Measurements from ENCODE around the gene GALNT18.
A peak's percentile ranks its signal among the peaks of the same experiment; 100 is the strongest.

Gene GALNT18

GRCh38 chr11:11525283-11525682, 96.5 kb downstream of the GALNT18 start:
- no peak for DNase-seq (ENCODE audit: low spot score)

DNA sequence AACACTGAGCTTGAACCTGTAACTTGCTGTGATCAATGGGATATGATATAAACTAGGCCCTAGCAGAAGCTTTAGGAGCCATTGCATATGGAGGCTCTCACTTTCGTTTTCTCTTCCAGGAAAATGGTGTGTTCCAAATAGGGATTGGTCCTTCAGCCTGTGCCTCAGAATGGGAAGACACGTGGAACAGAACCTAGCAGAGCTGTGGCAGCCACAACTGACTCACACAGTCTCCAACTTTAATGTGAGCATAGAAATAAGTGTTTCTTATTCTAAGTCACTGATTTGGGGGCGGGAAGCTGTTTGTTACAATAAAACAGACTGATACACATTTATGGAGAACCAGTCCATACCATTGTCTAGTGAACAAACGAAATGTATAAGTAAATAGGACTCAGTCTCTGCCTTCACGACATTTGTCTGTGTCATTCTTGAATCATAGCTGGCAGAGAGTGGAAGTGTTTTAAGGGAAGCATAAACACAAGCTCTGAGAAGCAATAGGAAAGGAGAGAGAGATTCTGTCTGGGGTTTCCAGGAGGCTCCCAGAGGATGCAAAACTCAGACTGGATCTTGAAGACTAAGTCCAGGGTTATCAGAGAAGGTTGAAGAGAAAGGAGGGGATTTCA, 97.3 kb downstream of the GALNT18 start:
- DNase-seq (ENCODE audit: low spot score), result no peak

DNA sequence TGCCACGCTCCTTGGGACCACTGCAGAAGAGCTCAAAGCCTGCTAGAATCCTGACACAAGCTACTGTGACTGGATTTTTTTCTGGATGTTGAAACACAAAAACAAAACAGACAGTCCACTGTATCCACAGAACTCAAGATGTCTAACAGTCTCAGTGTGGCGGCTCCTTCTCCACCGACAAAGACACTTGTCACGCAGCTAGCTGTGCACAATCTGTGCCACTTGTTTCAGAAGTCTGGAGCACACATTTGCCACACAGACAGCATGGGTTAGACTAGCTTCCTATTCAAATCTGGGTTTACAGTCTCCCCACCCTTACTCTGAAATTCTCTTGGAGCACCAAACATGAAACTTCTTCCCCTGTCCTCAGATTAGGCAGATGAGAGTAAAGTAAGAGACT, 99.2 kb downstream of the GALNT18 start:
- no peak for DNase-seq (ENCODE audit: low spot score)

- no peak for DNase-seq (ENCODE audit: low spot score)
Measured at GRCh38 chr11:11521306-11522002, 100.4 kb downstream of the GALNT18 start.

GRCh38 chr11:11520231-11521015, 101.4 kb downstream of the GALNT18 start:
- peak; percentile 25 for DNase-seq (ENCODE audit: low spot score)

DNA sequence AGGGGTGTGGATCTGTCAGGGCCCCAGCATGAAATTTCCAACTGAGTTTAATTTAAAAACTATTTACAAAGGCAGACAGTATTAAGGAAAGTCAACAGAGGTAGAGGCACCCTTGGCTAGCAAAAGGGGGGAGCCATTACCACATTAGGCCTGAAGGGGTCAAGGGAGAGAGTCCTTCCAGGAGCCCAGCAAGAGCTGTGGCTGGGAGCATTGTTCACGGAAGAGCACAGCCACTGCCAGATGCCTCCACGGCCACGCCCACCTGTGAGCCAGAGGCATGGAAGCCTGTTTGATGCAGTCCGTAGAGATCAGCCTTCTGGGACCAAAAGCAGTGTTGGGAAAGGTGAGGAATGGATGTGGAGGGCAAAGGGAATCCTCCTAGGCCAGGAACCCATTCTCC, 102.6 kb downstream of the GALNT18 start:
- peak; percentile 51 for DNase-seq (ENCODE audit: low spot score)

DNA sequence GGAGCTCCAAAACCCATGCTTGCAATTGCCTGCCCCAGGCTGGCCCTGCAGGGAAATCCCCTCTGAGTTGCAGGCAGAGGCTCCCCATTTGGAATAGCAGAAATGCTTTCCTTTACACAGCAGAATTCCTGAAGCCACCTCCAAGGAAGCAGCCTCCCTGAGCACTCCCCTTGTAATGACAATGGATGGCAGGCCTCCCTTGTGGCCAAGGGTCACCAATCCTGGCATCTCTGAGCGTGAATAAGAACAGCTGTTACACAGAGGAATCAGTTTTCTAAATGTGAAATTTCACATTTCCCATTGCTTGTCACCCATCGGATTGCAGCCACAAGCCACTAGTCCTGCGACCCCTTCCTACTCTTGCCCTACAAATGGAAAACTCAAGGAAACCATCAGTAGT, 107.6 kb downstream of the GALNT18 start:
- DNase-seq (ENCODE audit: low spot score), result peak; percentile 41

DNA sequence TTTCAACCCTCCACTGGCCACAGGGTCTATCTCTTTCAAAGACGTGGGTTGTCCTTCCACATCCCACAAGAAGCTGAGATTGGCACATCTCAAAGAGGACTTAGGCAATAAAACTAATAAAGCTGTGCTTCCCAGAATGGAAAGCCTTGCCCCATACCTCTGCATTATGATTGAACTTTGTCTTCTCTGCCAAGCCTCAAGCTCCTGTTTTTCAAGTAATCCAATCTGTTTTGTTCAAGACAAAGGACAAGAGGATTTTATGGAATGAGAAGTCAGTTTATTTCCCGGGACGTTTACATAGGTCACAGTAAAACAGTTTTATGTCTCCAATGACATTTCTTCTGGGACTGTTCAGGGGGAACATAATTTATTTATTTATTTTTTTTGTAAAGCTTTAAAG, 108.4 kb downstream of the GALNT18 start:
- no peak for DNase-seq (ENCODE audit: low spot score)

GRCh38 chr11:11512929-11513328, 108.9 kb downstream of the GALNT18 start:
- DNase-seq (ENCODE audit: low spot score), result no peak

DNA sequence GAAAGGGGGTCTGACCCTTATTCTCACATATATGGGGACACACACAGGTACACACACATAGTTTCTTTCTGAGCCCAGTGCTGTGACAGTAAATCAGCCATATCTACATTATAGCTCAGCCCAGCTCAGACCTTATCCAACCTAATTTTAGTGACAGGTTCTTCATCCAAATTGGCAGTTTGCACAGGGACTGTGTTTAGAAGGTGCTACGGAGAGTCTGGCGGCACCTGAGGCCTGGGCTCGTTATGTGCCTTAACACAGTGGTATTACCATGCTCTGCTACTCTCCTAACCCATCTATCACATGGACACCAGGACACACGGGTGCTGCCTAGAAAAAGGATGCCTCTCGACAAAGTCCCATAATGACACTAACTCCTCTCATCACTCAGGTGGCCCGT, 109.3 kb downstream of the GALNT18 start:
- DNase-seq (ENCODE audit: low spot score), result no peak

GRCh38 chr11:11512090-11512489, 109.7 kb downstream of the GALNT18 start:
- DNase-seq (ENCODE audit: low spot score), result no peak

- DNase-seq (ENCODE audit: low spot score), result peak; percentile 53
Measured at GRCh38 chr11:11510939-11511338, 110.9 kb downstream of the GALNT18 start.

DNA sequence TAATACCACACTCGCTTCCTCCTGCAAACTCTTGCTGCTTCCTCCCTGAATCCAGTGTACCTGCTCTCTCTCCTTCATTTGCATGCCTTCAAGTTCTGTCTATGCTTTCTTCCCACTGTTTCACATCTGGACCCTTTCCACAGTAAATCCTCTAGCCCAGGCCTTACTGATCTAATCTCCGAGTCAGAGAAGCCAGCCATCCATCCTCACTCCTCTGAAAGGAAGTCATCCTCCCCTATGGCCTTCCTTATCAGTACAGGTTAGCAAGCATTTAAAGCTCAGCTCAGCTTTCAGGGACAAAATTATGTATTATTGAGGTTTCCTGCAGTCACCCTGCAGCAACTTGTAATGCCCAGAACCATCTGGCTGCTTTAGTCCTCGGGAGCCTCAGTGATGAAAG, 116.1 kb downstream of the GALNT18 start:
- DNase-seq (ENCODE audit: low spot score), result no peak

DNA sequence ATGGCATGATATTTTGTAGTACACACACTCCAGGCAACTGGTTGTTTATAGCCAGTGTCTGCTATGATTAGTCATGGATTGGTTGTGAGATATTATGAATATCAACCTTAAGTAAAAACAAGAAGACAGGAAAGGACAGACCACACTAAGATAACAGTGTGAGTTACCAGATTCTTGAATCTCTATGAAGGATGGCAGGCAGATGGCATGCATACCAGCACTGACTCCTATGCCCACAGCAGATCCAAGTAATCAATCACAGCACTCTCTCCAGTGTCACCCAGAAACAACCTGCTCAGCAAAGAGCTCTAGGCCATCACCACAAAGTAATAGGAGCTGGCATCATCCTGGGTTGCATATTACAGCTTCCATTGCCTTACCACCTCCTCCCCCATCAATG, 116.6 kb downstream of the GALNT18 start:
- DNase-seq (ENCODE audit: low spot score), result no peak

- no peak for DNase-seq (ENCODE audit: low spot score)
Measured at GRCh38 chr11:11504071-11504470, 117.7 kb downstream of the GALNT18 start.

DNA sequence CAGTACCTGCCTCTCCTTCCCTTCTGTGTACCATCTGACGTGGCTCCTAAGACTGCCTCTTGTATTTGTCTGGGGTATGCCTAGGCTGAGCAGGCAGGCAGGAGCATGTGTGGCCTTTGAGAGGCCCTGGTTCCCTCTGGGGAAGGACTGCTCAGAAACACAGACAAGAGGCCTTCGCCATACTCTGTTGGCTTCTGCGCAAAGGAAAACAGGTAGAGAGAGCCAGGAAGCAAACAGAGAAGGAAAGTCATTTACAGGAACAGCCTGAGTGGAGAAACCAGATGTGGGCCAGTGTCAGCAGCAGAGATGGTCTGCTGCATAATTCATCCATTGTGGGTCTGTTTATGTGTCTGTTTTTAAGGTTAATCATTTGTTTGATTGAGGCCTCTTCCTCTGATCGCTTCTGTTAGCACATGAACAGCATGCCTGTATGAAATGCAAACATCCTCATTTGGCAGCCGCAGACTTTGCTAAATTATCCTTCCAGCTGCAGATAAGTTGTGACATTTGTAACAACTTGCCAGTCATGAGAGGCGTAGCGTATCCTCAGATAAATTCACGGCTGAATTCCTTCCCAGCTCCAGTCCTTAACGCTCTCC, 119.4 kb downstream of the GALNT18 start:
- DNase-seq (ENCODE audit: low spot score), result no peak

- no peak for DNase-seq (ENCODE audit: low spot score)
Measured at GRCh38 chr11:11501546-11502262, 120.1 kb downstream of the GALNT18 start.

DNA sequence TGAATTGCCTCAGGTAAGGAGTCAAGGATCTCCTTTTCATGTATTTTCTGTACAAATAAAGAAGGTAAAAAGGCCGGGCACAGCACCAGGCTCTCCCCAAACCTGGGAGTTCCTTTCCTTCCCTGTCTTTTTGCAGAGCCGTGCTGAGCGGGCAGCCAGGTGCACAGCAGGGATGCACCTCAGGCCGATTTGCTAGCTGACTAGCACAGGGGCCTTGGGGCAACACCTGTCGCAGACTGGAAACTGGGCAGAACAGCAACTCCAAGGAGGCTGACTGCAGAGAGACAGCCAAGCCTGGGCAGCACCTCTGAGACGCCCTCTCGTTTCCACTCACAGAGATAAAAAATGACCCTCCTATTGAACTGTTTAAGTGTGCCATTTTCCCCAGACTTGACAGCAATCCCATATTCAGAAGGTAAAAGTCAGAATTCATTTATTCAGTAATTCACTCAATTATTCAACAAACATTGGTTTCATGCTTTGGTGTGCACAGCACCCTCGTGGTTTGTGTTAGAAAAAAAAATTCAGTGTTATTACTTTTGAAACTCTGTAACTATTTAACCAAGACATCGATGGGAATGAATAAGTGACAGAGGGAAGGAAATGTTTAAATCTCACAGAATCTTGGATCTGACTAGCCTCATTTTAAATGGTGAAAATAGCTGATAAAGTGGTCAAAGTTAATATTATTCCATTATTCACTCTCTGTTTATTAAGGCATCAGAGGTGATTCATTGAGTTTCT, 120.9 kb downstream of the GALNT18 start:
- DNase-seq (ENCODE audit: low spot score), result peak; percentile 35

DNA sequence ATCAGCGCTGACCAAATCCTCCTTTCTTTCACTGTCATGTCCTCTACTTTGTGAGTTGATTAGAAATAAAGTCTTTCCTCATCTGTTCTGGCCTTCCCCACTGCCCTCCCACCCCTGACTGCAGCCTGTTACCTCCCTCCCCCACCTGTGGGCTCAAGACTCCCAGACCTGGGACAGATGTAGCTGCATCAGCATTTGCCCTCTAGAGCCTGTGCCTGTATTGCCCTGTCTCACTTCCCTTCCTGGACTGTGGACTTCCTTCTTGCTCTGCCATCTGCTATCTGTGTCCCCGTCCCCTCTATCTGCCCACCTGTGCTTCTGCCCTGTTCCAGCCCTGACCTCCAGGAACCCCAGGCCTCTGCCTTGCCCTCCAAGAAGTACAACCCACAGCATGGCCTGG, 122.5 kb downstream of the GALNT18 start:
- DNase-seq (ENCODE audit: low spot score), result no peak

GRCh38 chr11:11498195-11498594, 123.6 kb downstream of the GALNT18 start:
- no peak for DNase-seq (ENCODE audit: low spot score)

DNA sequence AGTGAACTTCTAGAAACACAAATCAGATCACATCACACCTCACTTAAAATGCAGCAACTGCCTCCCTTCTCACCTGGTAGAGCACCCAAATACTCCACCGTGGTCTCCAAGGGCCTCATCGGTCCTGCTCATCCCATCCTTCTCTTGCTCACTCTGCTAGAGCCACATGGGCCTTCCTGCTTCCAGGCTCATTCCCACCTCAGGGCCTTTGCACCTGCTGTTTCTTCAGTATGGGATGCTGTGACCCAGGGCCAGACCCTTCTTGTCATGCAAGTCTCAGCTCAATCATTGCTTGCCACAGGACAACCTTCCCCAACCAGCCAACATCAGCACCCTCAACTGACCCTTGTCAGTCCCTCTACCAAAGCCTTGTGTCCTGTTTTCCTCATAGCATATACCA, 124.9 kb downstream of the GALNT18 start:
- no peak for DNase-seq (ENCODE audit: low spot score)

Measured in iPS-NIHi11 (cell line).